Stimulated activated CD4-positive, alpha-beta T cell treated with anti-CD3 and anti-CD28 coated beads, Interleukin-1b, Interleukin-23, amount 100 ng/mL, for 1 hour (primary cell): ENCODE measurements around the gene VTN.

Experiments used
- DNase-seq, 2 donors: peaks; one replicate each; pipeline ENCODE4 v3.0.0-alpha.2; 2020; ENCODE audit warnings: low read depth in 2 of 2

Gene VTN

GRCh38 chr17:28395426-28395825, 25.3 kb upstream of the VTN start:
- no peak for DNase-seq

DNA sequence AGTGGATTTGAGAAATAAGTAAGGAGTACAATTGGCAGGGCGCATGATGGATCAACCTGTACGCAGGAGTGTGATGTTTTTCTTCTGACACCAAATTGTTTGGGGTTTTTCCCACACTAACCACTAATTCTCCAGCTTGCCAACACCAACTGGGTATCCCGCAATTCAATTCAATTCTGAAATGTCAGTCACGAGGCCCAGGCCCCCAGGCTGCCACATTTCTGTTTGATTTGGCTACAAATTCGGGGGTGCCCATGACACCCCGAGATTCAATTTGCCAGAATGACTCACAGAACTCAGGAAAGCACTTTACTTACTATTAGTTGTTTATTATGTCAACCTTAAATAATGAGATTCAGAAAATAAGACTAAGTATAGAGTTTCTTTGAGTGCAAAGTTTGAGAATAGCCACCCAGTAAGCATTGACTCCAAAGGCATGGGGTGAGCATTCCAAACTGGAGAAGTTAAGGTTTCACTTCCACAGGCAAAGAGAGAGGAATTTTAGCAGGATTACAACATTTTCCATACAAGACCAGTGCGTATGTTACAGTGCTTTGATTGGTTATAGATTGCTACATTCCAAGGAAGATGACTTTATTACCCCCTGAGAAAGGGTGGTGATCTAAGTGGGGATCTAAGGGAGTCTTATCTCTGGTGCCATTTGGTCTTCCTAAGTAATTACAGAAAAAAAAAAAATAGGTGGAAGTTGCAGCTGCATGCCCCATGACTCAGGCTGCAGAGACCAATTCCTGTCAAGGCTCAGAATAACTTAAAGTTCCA, 24.4 kb upstream of the VTN start:
- DNase-seq: no peak

- no peak for DNase-seq
These were observed 22.4 kb upstream of the VTN start for GRCh38 chr17:28392491-28392890.

- no peak for DNase-seq
These were observed 21.3 kb upstream of the VTN start for GRCh38 chr17:28391401-28391800.

DNA sequence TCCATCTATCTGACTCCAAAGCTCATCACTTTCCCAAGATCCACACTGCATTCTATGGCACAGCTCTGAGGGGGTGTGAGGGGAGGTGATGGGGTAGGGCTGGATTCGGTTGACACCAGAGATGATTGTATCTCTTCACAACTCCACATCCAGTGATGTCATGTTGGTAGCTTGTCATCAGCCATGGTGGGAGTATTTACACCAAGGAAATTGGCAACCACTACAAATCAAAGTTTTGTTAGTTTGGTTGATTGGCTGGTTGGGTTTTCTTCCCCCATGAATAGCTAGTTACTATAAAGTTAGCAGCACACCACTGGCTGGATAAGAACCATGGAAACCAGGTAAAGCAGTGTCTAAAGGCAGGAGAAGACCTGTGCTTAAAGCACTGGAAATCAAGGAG, 20.9 kb upstream of the VTN start:
- DNase-seq: no peak

DNA sequence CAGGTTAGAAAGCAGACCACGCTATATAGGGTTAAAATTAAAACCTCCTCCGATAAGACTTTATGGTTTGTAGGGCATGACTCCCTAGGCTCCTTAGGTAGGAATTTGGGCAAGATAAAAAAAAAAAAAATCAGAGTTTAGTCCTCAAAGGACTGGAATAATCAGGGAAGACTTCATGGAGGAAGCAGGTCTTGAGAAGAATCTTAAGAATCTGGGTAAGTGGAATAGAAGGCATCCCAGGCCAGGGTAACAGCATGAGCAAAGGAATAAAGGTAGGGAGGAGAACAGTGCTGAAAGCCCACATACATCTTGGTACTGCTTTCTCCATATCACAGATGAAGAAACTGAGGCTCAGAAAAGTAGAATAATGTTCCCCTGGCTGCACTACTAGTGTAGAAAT, 20.5 kb upstream of the VTN start:
- no peak for DNase-seq

GRCh38 chr17:28390141-28390540, 20.0 kb upstream of the VTN start:
- no peak for DNase-seq

DNA sequence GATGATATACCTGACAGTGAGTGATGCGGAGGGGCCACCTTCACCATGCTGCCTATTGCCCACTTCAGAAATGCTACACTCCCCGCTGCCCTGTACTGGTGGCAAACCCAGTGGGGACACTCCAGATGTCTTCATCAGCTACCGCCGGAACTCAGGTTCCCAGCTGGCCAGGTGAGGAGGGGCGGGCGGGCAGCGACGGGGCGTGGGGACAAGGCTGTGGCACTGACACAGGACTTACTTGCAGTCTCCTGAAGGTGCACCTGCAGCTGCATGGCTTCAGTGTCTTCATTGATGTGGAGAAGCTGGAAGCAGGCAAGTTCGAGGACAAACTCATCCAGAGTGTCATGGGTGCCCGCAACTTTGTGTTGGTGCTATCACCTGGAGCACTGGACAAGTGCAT, 18.0 kb upstream of the VTN start:
- no peak for DNase-seq

DNA sequence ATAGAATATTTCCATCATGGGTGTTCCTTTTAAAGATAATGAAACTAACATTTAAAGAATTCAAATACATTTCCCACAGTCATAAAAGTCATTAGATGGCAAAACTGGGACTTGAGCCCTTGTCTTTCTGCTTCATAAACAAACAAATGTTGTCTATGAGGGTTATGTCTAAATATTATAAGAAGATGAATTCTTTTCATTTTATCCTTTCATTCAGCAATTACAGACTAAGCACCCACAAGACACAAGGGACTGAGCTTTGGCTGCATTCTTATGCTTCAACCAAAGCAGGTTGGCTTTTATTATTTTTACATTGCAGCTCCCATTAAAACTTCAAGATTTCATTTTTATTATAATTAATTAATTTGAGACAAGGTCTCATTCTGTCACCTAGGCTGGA, 16.3 kb upstream of the VTN start:
- no peak for DNase-seq

DNA sequence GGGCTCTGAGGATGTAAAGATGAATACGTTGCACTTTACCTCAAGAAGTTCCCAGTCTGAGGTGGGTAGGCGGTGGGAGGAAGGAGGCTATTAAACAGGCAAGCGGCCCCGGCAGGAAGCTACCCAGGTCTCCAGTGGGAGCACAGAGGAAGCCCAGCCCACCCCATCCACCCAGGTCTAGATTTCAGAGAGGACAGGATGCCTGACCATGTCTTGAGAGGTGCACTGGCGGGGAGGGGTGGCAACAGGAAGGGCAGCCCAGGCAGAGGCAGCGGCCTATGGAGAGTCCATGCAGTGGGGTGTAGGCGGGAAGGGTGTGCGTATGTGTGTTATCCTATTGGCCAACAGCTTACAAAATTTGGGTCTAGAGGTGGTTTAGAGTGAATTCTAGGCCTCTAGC, 15.3 kb upstream of the VTN start:
- DNase-seq: no peak

DNA sequence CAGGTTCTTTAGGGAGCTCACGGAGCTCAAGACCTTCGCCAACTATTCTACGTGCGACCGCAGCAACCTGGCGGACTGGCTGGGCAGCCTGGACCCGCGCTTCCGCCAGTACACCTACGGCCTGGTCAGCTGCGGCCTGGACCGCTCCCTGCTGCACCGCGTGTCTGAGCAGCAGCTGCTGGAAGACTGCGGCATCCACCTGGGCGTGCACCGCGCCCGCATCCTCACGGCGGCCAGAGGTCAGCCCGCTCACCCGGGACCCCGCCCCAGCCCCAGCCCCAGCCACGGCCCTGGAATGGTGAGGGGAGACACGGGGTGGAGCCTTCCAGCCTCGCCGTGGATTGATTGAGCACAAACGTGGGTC, 14.9 kb upstream of the VTN start:
- DNase-seq: no peak

- peak in 1 of 2 donors; percentile 35 for DNase-seq
These were observed 14.4 kb upstream of the VTN start for GRCh38 chr17:28384281-28385036.

DNA sequence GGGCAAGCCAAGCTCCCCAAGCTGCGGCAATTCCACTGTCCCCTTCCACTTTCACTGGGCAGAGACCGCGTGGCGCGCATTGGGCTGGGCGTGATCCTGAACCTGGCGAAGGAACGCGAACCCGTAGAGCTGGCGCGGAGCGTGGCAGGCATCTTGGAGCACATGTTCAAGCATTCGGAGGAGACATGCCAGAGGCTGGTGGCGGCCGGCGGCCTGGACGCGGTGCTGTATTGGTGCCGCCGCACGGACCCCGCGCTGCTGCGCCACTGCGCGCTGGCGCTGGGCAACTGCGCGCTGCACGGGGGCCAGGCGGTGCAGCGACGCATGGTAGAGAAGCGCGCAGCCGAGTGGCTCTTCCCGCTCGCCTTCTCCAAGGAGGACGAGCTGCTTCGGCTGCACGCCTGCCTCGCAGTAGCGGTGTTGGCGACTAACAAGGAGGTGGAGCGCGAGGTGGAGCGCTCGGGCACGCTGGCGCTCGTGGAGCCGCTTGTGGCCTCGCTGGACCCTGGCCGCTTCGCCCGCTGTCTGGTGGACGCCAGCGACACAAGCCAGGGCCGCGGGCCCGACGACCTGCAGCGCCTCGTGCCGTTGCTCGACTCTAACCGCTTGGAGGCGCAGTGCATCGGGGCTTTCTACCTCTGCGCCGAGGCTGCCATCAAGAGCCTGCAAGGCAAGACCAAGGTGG, 11.2 kb upstream of the VTN start:
- no peak for DNase-seq

DNA sequence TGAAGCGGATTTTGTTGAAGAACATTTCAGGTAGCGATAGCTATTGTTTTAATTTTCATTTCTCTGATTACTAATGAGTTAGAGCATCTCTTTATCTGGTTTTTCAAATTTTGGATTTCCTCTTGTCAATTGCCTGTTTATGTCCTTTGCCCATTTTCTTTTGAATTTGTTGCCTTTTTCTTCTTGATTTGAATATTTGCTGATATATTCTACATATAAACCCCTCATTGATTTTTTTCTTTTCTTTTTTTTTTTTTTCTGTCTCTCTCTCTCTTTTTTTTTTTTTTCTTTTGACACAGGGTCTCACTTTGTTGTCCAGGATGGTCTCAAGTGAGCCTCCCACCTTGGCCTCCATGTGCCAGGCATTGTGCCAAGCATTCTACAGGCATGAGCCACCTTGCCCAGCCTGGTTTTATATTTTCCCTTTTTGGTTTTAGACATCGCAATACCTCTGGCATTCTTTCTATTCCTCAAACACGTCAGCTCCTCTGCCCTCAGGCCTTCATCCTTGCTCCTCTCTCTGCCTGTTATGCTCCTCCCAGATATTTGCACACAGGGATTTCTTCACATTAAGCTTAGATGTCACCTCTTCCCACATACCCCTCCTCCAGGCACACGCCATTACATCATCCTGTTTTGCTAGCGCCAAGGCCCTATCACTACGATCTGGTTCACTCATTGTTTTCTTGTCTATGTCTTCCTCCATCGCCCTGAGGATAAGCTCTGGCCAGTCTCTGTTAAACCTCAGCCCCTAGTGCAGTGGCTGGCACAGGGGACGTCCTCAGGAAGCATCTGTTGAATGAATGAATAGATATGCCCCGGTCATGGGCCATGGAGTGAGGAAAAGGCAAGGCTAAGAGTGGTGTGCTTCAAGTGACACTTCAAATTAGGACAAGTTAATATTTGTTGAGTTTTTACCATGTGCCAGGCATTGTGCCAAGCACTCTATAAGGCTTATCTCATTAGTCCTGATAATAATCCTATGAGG, 10.0 kb upstream of the VTN start:
- no peak for DNase-seq

DNA sequence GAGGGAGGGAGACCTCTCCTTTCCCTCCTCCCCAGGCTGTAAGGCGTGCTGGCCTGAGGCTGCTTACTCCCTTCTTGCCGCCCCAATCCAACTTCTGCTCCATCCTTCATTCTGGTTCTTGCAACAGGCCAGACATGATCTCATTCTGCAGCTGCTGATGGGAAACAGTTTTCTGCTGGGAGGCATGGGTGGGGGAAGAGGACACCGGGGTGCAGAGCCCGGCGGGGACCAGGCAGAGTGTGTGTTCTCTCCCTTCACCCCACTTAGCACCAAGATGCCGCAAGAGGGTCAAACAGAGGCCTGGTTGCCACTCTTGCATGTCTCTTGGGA, 2.8 kb upstream of the VTN start:
- DNase-seq: no peak

- no peak for DNase-seq
These were observed 2.3 kb upstream of the VTN start for GRCh38 chr17:28372203-28372944.

GRCh38 chr17:28371245-28372202, 1.4 kb upstream of the VTN start, which contains the start of gene SARM1:
TSS of gene SARM1 (plus strand) at chr17:28371694. CDS start at chr17:28372033, 339 bp downstream.
- peak; percentile 48 to 75 for DNase-seq

DNA sequence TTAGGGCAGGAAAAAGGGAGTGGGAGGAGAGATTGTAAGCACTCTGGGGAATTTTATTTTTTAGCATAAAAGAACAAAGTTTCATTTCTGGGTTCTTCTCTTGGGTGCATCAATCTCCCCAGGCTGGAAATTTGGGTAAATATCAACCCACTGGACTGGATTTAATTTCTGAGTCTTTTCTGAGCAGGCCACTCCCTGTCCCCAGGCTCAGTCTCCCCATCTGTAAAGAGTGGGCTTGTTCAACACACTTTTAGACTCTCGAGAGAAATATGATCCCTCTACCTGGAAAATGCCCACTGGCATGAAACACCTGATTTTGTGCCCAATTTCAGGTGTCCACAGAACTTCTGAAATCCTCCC, 617 bp upstream of the VTN start:
- DNase-seq: no peak

DNA sequence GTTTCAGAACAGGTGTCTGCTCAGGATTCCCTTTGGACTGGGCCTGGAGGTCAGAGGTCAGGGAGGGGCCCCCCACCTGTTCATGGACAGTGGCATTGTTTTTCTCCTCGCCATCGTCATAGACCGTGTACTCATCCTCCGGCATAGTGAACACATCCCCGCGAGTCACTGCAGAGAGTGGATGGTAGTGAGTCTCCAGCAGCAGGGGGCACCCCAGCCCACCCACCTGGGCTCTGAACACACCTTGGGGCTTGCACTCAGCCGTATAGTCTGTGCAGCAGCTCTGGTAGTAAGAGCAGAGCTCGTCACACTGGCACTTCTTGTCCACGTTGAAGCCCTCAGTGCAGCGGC, 448 bp downstream of the VTN start:
- no peak for DNase-seq
